Glomerular visceral epithelial cell (primary cell): ENCODE results near the gene RNF123.

ENCODE experiments used
- DNase-seq: peaks from one replicate; pipeline ENCODE4 v3.0.0-alpha.2; 2016; ENCODE audit errors: extremely low spot score

RNF123 gene

GRCh38 chr3:49720855-49721595, 31.7 kb downstream of the RNF123 start:
- no peak for DNase-seq

GRCh38 chr3:49721596-49721895, 32.2 kb downstream of the RNF123 start:
- no peak for DNase-seq

- DNase-seq: no peak
These were observed 32.8 kb downstream of the RNF123 start for GRCh38 chr3:49721896-49722781.

- DNase-seq: no peak
These were observed 33.5 kb downstream of the RNF123 start for GRCh38 chr3:49722896-49723295.

- peak; percentile 45 for DNase-seq
These were observed 33.9 kb downstream of the RNF123 start for GRCh38 chr3:49723296-49723627.

- DNase-seq: peak; percentile 97
These were observed 34.5 kb downstream of the RNF123 start, which contains the start of gene GMPPB for GRCh38 chr3:49723628-49724551. Gene GMPPB, minus strand, starts transcription at chr3:49723951. Its CDS starts 225 bp downstream, at chr3:49723726.

GRCh38 chr3:49724586-49724985, 35.2 kb downstream of the RNF123 start:
- no peak for DNase-seq

- DNase-seq: no peak
These were observed 36.7 kb downstream of the RNF123 start for GRCh38 chr3:49725906-49726681.

GRCh38 chr3:49727154-49727923, 38.0 kb downstream of the RNF123 start:
- no peak for DNase-seq

- DNase-seq: no peak
These were observed 38.6 kb downstream of the RNF123 start for GRCh38 chr3:49727924-49728361.

GRCh38 chr3:49729966-49730609, 40.7 kb downstream of the RNF123 start:
- no peak for DNase-seq

- no peak for DNase-seq
These were observed 43.2 kb downstream of the RNF123 start for GRCh38 chr3:49732597-49732996.

- no peak for DNase-seq
These were observed 44.2 kb downstream of the RNF123 start for GRCh38 chr3:49733551-49733950.

GRCh38 chr3:49734752-49735151, 45.4 kb downstream of the RNF123 start:
- DNase-seq: no peak

- DNase-seq: no peak
These were observed 48.8 kb downstream of the RNF123 start for GRCh38 chr3:49738067-49738713.

- DNase-seq: no peak
These were observed 51.1 kb downstream of the RNF123 start for GRCh38 chr3:49740427-49740826.

GRCh38 chr3:49745986-49746385, 56.6 kb downstream of the RNF123 start:
- DNase-seq: no peak

GRCh38 chr3:49747792-49748480, 58.6 kb downstream of the RNF123 start:
- DNase-seq: peak; percentile 52

GRCh38 chr3:49748874-49749273, 59.5 kb downstream of the RNF123 start:
- DNase-seq: peak; percentile 37
